ENCODE measurements around the gene CENPQ.

DNA sequence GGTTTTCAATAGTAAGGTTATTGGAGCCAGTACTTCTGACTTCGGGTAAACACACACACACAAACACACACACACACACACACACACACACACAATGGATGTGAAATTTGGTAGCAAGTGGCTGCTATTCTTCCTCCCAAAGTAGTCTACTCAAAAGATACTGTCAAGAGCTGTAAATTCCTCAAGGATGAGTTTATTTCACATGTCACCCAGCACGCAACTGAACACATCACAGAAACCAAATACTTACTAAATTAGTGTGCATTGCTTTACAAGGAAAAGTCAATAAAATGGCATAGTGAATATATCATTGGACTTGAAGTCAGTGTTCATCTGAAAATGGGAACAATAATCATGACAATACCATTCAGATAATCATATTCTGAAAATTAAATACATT, 33.0 kb upstream of the CENPQ start:
- no peak for TF ChIP-seq CTCF (conservative IDR thresholded peaks at IDR 0.05; ENCODE audit: low read depth in 2 of 2)
- no peak for TF ChIP-seq POLR2AphosphoS5 (IDR thresholded peaks at IDR 0.05; ENCODE audit: low read depth)
- no peak for TF ChIP-seq EZH2 (IDR thresholded peaks at IDR 0.05; ENCODE audit: low read depth, unreplicated experiment)
- no peak for TF ChIP-seq EZH2phosphoT487 (IDR thresholded peaks at IDR 0.05; ENCODE audit: unreplicated experiment)
- no peak for TF ChIP-seq CREB1 (CRISPR knock-in tag; IDR thresholded peaks at IDR 0.05; ENCODE audit: low read depth)
- TF ChIP-seq ZNF114 (CRISPR knock-in tag; IDR thresholded peaks at IDR 0.05) = no peak
- TF ChIP-seq JUNB (IDR thresholded peaks at IDR 0.05; ENCODE audit: unreplicated experiment) = no peak
- TF ChIP-seq ETS1 (IDR thresholded peaks at IDR 0.05) = no peak
